Neural progenitor cell (in vitro differentiated cells): ENCODE results near the gene OXSR1. TPM values are rescaled to one million over a fixed set of nuclear protein-coding genes. Genes with fewer than 3 reads are reported as not detected.

Experiments
- DNase-seq: peaks from one replicate; pipeline ENCODE4 v3.0.0-alpha.2; 2016; ENCODE audit warnings: low spot score
- H2AFZ ChIP-seq: fragments of 200-600 bp; sonication (generic); replicated peaks from 2 replicates; pipeline ENCODE4 v1.6.1; 2016; ENCODE audit warnings: antibody characterized with exemption
- H3F3A ChIP-seq: fragments of 200-600 bp; sonication (generic); 2 replicates; pipeline ENCODE4 v1.6.1; 2016; ENCODE audit warnings: antibody characterized with exemption, low read depth
- H3K27ac ChIP-seq: fragments of 200-600 bp; sonication (generic); 2 replicates; pipeline ENCODE4 v1.5.1; 2016; ENCODE audit warnings: mild to moderate bottlenecking
- H3K27me3 ChIP-seq: fragments of 200-600 bp; sonication (generic); 2 replicates; pipeline ENCODE4 v1.6.1; 2016; ENCODE audit warnings: mild to moderate bottlenecking, moderate library complexity
- H3K36me3 ChIP-seq: fragments of 200-600 bp; sonication (generic); 2 replicates; pipeline ENCODE4 v1.5.1; 2016
- H3K4me1 ChIP-seq: fragments of 200-600 bp; sonication (generic); 2 replicates; pipeline ENCODE4 v1.6.1; 2016; ENCODE audit warnings: mixed run types
- H3K4me2 ChIP-seq: fragments of 200-600 bp; sonication (generic); 2 replicates; pipeline ENCODE4 v1.6.1; 2016
- H3K4me3 ChIP-seq: fragments of 200-600 bp; sonication (generic); 2 replicates; pipeline ENCODE4 v1.5.1; 2016
- H3K79me2 ChIP-seq: fragments of 200-600 bp; sonication (generic); 2 replicates; pipeline ENCODE4 v1.6.1; 2016; ENCODE audit warnings: low read depth
- H3K9ac ChIP-seq: fragments of 200-600 bp; sonication (generic); 2 replicates; pipeline ENCODE4 v1.6.1; 2016
- H3K9me3 ChIP-seq: fragments of 200-600 bp; sonication (generic); 2 replicates; pipeline ENCODE4 v1.5.1; 2016; ENCODE audit warnings: low read depth
- H4K20me1 ChIP-seq: fragments of 200-600 bp; sonication (generic); 2 replicates; pipeline ENCODE4 v1.6.1; 2016; ENCODE audit warnings: low read depth
- H3K27ac Mint-ChIP-seq: 3 replicates; pipeline ENCODE4 v1.8.0; 2021; ENCODE audit warnings: mixed read lengths
- H3K27me3 Mint-ChIP-seq: 2 replicates; pipeline ENCODE4 v1.8.0; 2022; ENCODE audit warnings: low read depth, mild to moderate bottlenecking, inconsistent platforms, moderate library complexity, mixed read lengths; ENCODE audit not compliant: insufficient read depth
- H3K36me3 Mint-ChIP-seq: 3 replicates; pipeline ENCODE4 v1.8.0; 2021; ENCODE audit warnings: mixed read lengths
- H3K4me1 Mint-ChIP-seq: 3 replicates; pipeline ENCODE4 v1.8.0; 2021; ENCODE audit warnings: mixed read lengths
- H3K4me3 Mint-ChIP-seq: 3 replicates; pipeline ENCODE4 v1.8.0; 2021; ENCODE audit warnings: mild to moderate bottlenecking, moderate library complexity, mixed read lengths
- H3K9me3 Mint-ChIP-seq: 3 replicates; pipeline ENCODE4 v1.8.0; 2020; ENCODE audit warnings: mixed read lengths
- CTCF ChIP-seq: fragments of 200-600 bp; sonication (generic); IDR thresholded peaks from 2 replicates; pipeline ENCODE4 v1.5.1; 2017; ENCODE audit warnings: antibody characterized with exemption, mild to moderate bottlenecking
- EZH2 ChIP-seq: fragments of 200-600 bp; sonication (generic); IDR thresholded peaks from 2 replicates; pipeline ENCODE4 v1.6.1; 2017; ENCODE audit warnings: antibody characterized with exemption, mild to moderate bottlenecking, moderate library complexity
- EZH2phosphoT487 ChIP-seq: fragments of 200-600 bp; sonication (generic); IDR thresholded peaks from 2 replicates; pipeline ENCODE4 v1.6.1; 2017; ENCODE audit warnings: antibody characterized with exemption
- total RNA-seq: library from RNA; depleted of rRNA; stranded (reverse); fragments of >200 nt; gene quantifications from 2 replicates; pipeline ENCODE4 v1.2.3, GENCODE V29; 2015; ENCODE audit warnings: low replicate concordance

The OXSR1 gene
- total RNA-seq, 1 donor from 2014 or later, result 65.8 TPM

GRCh38 chr3:38210141-38210757 is 44.9 kb downstream of the OXSR1 start:
- no peaks in the 10 kb centered on the region for H3K27me3 ChIP-seq
- no peak overlapping the region for H3K9ac ChIP-seq
- Mint-ChIP-seq H3K27ac (no peak overlapping the region), H3K27me3 (no peaks in the 10 kb centered on the region), H3K4me1 (no peaks in the 10 kb centered on the region), H3K36me3 (peaks cover 15% of the 10 kb centered on the region), H3K4me3 (no peak overlapping the region), H3K9me3 (no peaks in the 10 kb centered on the region)
- no peaks in the 10 kb centered on the region for H3K9me3 ChIP-seq
- no peak overlapping the region for H3K27ac ChIP-seq
- no peaks in the 10 kb centered on the region for H3K36me3 ChIP-seq
- TF ChIP-seq EZH2phosphoT487 (no peak), EZH2 (no peak), CTCF (no peak)
- no peaks in the 10 kb centered on the region for H3F3A ChIP-seq
- no peak overlapping the region for H3K4me2 ChIP-seq
- H3K4me1 ChIP-seq, result peaks cover 3% of the 10 kb centered on the region
- H2AFZ ChIP-seq, result no peak overlapping the region
- peaks cover 51% of the 10 kb centered on the region for H3K79me2 ChIP-seq
- DNase-seq, result no peak
- H3K4me3 ChIP-seq, result no peak overlapping the region
- H4K20me1 ChIP-seq, result peaks cover 18% of the 10 kb centered on the region

- Mint-ChIP-seq H3K27me3 (no peaks in the 10 kb centered on the region), H3K27ac (no peak overlapping the region), H3K36me3 (peaks cover 22% of the 10 kb centered on the region), H3K4me3 (no peak overlapping the region), H3K4me1 (no peaks in the 10 kb centered on the region), H3K9me3 (no peaks in the 10 kb centered on the region)
- Histone ChIP-seq H3F3A (no peaks in the 10 kb centered on the region), H2AFZ (no peak overlapping the region), H3K4me2 (no peak overlapping the region), H3K27me3 (no peaks in the 10 kb centered on the region), H3K4me1 (peaks cover 3% of the 10 kb centered on the region), H3K27ac (no peak overlapping the region), H3K79me2 (peaks cover 42% of the 10 kb centered on the region), H4K20me1 (peaks cover 18% of the 10 kb centered on the region), H3K36me3 (no peaks in the 10 kb centered on the region), H3K9me3 (no peaks in the 10 kb centered on the region), H3K4me3 (no peak overlapping the region), H3K9ac (no peak overlapping the region)
- TF ChIP-seq EZH2, result no peak
- TF ChIP-seq CTCF, result no peak
- TF ChIP-seq EZH2phosphoT487, result no peak
- DNase-seq, result no peak
These were observed 46.8 kb downstream of the OXSR1 start for GRCh38 chr3:38212141-38212540.

- Histone ChIP-seq H3F3A (no peaks in the 10 kb centered on the region), H3K36me3 (no peaks in the 10 kb centered on the region), H3K79me2 (peaks cover 23% of the 10 kb centered on the region), H3K27me3 (no peaks in the 10 kb centered on the region), H3K9ac (no peak overlapping the region), H2AFZ (no peak overlapping the region), H3K4me2 (no peak overlapping the region), H4K20me1 (peaks cover 18% of the 10 kb centered on the region), H3K9me3 (no peaks in the 10 kb centered on the region), H3K4me1 (peaks cover 3% of the 10 kb centered on the region), H3K27ac (no peak overlapping the region), H3K4me3 (no peak overlapping the region)
- no peaks in the 10 kb centered on the region for H3K4me1 Mint-ChIP-seq
- peaks cover 25% of the 10 kb centered on the region for H3K36me3 Mint-ChIP-seq
- DNase-seq, result no peak
- H3K27me3 Mint-ChIP-seq, result no peaks in the 10 kb centered on the region
- no peak for TF ChIP-seq EZH2phosphoT487
- no peak overlapping the region for H3K4me3 Mint-ChIP-seq
- H3K9me3 Mint-ChIP-seq, result no peaks in the 10 kb centered on the region
- H3K27ac Mint-ChIP-seq, result no peak overlapping the region
These were observed 49.2 kb downstream of the OXSR1 start for GRCh38 chr3:38214560-38214959.

- DNase-seq, result no peak
- H3K4me1 ChIP-seq, result no peaks in the 10 kb centered on the region
- Mint-ChIP-seq H3K4me1 (no peaks in the 10 kb centered on the region), H3K36me3 (peaks cover 28% of the 10 kb centered on the region), H3K27me3 (no peaks in the 10 kb centered on the region), H3K9me3 (no peaks in the 10 kb centered on the region), H3K27ac (no peak overlapping the region), H3K4me3 (no peak overlapping the region)
- no peaks in the 10 kb centered on the region for H3K79me2 ChIP-seq
- TF ChIP-seq EZH2 (no peak), CTCF (no peak), EZH2phosphoT487 (no peak)
- no peaks in the 10 kb centered on the region for H3K27me3 ChIP-seq
- H3K9ac ChIP-seq, result no peak overlapping the region
- peaks cover 9% of the 10 kb centered on the region for H3K36me3 ChIP-seq
- no peaks in the 10 kb centered on the region for H3F3A ChIP-seq
- H3K4me2 ChIP-seq, result no peak overlapping the region
- H2AFZ ChIP-seq, result no peak overlapping the region
- H3K4me3 ChIP-seq, result no peak overlapping the region
- no peak overlapping the region for H3K27ac ChIP-seq
- H4K20me1 ChIP-seq, result peaks cover 7% of the 10 kb centered on the region
- H3K9me3 ChIP-seq, result no peaks in the 10 kb centered on the region
These were observed 54.4 kb downstream of the OXSR1 start for GRCh38 chr3:38219609-38220197.
